ENCODE data around the gene SMCHD1.
"Not testable (repeated sequence)": the region's sequence is repeated elsewhere in the genome, so short reads cannot be mapped to it uniquely, and the experiment has no call there.

Gene SMCHD1

GRCh38 chr18:2814928-2815327 is 159.4 kb downstream of the SMCHD1 start:
- no peak for DNase-seq (ENCODE audit: low read depth)

GRCh38 chr18:2818281-2818680 is 162.8 kb downstream of the SMCHD1 start:
- DNase-seq (ENCODE audit: low read depth), result no peak

- DNase-seq (ENCODE audit: low read depth), result no peak
Measured at GRCh38 chr18:2821695-2822094, 166.2 kb downstream of the SMCHD1 start.

- no peak for DNase-seq (ENCODE audit: low read depth)
Measured at GRCh38 chr18:2822213-2822921, 166.8 kb downstream of the SMCHD1 start.

- no peak for DNase-seq (ENCODE audit: low read depth)
Measured at GRCh38 chr18:2823202-2823601, 167.7 kb downstream of the SMCHD1 start.

- no peak for DNase-seq (ENCODE audit: low read depth)
Measured at GRCh38 chr18:2823966-2824365, 168.4 kb downstream of the SMCHD1 start.

GRCh38 chr18:2824865-2825264 is 169.3 kb downstream of the SMCHD1 start:
- no peak for DNase-seq (ENCODE audit: low read depth)

- DNase-seq (ENCODE audit: low read depth), result no peak
Measured at GRCh38 chr18:2825613-2826175, 170.2 kb downstream of the SMCHD1 start.

GRCh38 chr18:2826581-2826980 is 171.1 kb downstream of the SMCHD1 start:
- DNase-seq (ENCODE audit: low read depth), result no peak

- no peak for DNase-seq (ENCODE audit: low read depth)
Measured at GRCh38 chr18:2827061-2827460, 171.5 kb downstream of the SMCHD1 start.

- DNase-seq (ENCODE audit: low read depth), result not testable (repeated sequence)
Measured at GRCh38 chr18:2836118-2836517, 180.6 kb downstream of the SMCHD1 start.

- not testable (repeated sequence) for DNase-seq (ENCODE audit: low read depth)
Measured at GRCh38 chr18:2837290-2837689, 181.8 kb downstream of the SMCHD1 start.

GRCh38 chr18:2839202-2839601 is 183.7 kb downstream of the SMCHD1 start:
- DNase-seq (ENCODE audit: low read depth), result no peak

GRCh38 chr18:2840521-2840920 is 185.0 kb downstream of the SMCHD1 start:
- no peak for DNase-seq (ENCODE audit: low read depth)

GRCh38 chr18:2843146-2843545 is 187.6 kb downstream of the SMCHD1 start:
- DNase-seq (ENCODE audit: low read depth), result no peak

GRCh38 chr18:2845172-2845571 is 189.6 kb downstream of the SMCHD1 start:
- DNase-seq (ENCODE audit: low read depth), result no peak

- no peak for DNase-seq (ENCODE audit: low read depth)
Measured at GRCh38 chr18:2846636-2847316, 191.2 kb downstream of the SMCHD1 start, which contains the start of gene EMILIN2. Gene EMILIN2 (plus strand): TSS chr18:2847006. CDS start chr18:2847189, 183 bp downstream.

GRCh38 chr18:2847317-2848246 is 192.1 kb downstream of the SMCHD1 start:
- no peak for DNase-seq (ENCODE audit: low read depth)

GRCh38 chr18:2848247-2849246 is 193.0 kb downstream of the SMCHD1 start:
- no peak for DNase-seq (ENCODE audit: low read depth)

- DNase-seq (ENCODE audit: low read depth), result no peak
Measured at GRCh38 chr18:2850816-2851215, 195.3 kb downstream of the SMCHD1 start.

- no peak for DNase-seq (ENCODE audit: low read depth)
Measured at GRCh38 chr18:2851771-2852170, 196.2 kb downstream of the SMCHD1 start.

All from HS-27A (cell line).